ENCODE data around the gene EDIL3.
"Not testable (repeated sequence)": the region's sequence is repeated elsewhere in the genome, so short reads cannot be mapped to it uniquely, and the experiment has no call there.

EDIL3 gene

DNA sequence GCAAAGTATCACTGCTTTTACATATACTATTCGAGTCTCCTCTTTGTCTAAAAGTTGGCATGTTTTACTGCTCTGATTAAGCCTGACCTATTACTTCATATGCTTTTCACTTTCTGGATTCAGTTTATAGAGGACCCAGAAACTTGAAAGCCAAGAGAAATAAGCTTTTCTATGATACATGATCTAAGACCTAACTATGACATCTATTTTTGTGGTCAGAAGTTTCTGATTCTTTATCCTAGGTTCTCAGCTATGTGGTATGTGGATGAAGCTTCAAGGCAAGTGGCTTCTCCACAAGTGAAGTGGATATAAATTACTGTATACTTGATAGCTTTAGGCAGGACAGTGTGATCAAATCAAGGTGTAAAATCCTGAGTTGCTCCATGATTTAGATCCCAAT is 6.3 kb downstream of the EDIL3 start:
- DNase-seq: no peak

DNA sequence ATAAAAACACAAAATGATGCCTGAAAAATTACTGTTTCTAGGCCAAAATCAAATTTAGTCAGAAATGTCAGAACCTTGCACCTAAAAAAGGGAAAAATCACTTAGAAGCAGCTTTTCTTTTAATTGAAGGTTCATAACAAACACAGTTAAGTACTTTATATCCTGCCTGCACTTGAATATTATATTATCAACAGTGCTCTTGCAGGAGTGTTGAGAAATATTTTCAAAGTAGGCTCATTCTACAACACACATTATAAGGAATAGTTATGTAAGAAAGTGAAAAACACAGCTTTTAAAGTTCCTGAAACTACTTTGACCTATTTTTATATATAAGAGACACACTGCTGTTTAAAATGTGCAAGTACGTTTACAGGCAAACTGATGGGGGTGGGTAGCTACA is 8.3 kb downstream of the EDIL3 start:
- DNase-seq: no peak

DNA sequence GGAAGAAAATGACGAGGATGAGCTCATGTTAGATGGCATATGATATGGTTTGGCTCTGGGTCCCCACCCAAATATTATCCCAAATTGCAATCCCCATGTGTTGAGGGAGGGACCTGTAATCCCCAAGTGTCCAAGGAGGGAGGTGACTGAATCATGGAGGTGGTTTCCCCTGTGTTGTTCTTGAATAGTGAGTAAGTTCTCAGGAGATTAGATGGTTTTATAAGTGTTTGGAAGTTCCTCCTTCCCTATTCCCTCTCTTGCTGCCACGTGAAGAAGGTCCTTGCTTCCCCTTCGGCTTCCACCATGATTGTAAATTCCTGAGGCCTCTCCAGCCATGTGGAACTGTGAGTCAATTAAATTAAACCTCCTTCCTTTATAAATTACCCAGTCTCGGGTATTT is 10.1 kb downstream of the EDIL3 start:
- DNase-seq: no peak

DNA sequence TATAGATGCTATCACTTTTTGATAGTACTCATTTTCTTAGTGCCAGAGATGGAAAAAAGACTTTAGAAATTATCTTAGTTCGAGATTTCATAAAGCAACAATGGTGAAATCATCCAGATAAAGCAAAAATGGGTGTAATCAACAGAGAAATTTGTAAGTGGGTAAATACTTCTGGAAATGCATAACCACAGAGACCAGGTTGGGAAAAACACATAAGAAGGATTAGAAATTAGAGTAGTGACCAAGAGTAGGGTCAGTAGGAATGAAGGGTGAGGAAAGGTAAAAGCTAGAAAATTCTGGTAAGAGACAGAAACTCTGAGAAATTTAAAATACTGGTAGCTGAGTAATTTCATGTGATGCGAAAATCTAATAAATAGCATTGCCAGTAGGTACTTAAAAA is 11.2 kb downstream of the EDIL3 start:
- no peak for DNase-seq

DNA sequence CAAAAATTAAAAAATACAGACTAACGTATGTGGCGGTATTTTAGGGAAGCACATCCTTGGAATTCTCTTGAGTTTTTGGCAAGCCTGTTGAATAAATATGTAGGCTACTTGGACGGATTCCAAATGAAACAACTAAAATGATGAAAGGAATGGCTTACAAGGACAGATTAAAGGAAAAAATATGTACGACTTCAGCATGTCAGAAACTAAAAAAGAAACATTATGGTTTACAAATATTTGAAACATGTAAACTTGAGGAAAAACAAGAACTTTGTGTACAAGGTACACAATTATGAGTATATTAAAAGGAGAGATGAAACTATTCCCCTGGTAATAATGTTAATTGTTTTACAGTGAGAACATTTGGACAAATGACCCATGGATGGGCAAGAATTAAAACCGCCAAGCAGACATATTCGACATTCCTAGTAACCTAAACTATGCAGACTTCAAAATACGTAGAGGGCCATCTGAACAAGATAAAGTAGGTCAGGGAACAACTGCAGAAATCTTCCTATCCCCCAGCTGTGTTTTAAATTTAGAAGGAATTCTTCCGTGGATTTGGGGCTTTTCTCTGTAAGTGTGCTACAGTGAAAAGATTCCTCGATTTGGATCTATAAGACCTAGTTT is 12.5 kb downstream of the EDIL3 start:
- DNase-seq: no peak

DNA sequence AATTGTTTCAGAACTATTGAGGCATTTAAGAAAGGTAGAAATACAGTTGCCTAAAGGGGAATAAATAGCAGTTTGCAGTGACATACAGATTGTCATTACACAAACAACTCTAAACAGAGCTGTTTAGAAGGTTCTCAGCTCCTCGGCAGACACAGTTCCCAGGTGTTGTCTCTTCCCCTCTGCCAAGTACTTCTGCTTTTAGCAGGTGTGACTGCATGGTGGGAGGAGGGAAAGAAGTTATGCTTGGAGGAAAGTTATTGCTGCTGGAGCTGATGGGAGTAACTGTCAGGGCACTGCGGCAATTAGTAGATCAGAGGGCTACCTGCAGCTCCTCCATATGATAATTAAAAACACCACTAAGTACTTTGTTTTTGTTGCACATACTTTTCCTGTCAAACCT is 14.5 kb downstream of the EDIL3 start:
- no peak for DNase-seq

DNA sequence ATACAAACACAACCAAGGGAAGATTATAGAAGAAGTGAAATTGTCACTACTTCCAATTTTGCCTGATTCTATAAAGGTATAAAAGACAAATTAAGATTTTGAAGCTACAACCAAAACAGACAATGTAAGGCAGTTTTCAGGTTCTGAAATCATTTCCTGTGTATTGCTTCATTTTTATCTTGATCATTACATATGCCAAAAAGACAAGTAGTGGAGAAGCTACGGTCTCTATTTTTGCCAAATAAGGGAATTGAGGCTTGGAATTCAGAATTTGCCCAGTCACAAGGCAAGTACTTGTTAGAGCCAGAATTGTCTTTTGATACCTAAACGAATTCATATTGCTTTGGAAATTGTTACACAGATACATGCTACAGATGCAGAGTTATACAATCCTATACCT is 20.6 kb downstream of the EDIL3 start:
- DNase-seq: no peak

DNA sequence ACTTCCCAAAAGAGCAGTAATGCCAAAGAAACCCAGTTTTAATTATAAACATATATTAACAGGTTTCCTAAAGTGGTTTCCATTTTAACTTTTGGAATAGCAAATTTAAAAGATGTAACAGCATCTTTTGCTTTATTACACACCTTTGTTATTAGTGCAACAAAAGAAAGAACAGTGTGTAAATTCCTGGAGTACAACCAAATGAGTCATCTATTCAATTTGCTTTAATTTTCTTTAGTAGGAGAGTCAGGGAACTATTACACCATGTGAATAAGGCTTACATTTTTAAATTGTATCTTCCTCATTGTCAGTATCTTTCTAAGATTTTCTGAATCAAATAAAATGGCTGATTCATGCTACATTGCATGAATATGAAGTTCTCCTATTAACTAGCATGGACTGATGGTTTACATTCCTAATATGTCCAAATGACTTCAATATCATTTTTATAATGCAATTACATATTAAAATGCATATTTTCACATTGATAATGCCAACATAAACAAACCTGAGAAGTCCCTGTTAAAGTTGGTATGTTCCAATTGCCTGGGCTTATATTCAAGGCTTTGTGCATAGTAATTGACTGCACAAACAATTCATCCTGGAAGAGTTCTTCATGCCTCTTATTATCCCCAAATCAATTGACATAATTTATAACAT is 22.5 kb downstream of the EDIL3 start:
- DNase-seq: no peak

DNA sequence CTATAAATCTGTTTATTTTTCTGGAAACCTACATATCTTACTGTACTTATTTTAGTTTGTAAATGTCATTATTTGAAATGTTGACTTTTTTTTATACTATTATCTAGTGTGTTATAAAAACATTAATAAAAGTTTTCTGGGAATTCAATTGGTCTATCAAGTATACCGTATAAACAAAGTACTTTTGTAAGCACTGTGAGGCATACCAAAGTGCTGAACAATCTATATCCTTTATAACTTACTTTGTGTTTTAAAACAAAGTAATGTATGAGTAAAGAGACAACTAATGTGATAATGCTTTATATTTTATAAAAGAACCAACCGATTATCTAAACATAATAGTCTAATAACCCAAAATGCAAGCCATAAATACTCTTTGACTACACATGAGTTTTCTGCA is 23.1 kb downstream of the EDIL3 start:
- DNase-seq: no peak

DNA sequence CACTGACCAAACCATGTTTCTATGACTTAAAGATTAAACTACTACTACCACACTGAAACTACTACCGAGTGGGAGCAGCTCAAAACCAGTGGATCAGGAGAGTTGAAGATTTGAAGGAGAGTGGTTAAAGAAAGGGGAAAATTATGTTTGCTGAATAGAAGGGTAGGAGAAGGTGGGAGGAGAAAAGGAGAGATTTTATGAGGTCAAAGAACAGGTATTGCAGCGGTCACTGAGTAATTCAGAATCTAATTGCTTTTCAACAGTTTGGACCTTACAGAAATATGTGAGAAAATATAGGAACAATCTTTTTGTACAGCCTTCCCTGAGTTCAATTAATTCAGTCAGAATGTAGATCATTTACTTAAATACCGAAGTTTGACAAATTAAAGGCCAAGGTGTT is 24.6 kb downstream of the EDIL3 start:
- DNase-seq: no peak

DNA sequence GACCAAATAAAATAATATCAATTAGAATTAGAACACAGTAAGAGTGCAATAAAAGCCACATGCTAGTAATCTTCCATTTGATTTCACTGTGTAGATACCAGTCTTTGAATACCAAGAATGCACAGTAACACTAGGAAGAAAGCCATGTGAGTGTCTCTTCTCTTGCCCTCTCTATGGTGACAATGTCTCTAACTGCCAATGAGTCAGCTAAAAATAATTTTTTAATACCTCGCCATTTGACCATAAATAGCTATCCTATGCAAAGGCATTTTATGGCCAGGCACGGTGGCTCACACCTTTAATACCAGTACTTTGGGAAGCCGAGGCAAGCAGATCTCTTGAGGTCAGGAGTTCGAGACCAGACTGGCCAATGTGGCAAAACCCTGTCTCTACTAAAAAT is 30.6 kb downstream of the EDIL3 start:
- DNase-seq: no peak

DNA sequence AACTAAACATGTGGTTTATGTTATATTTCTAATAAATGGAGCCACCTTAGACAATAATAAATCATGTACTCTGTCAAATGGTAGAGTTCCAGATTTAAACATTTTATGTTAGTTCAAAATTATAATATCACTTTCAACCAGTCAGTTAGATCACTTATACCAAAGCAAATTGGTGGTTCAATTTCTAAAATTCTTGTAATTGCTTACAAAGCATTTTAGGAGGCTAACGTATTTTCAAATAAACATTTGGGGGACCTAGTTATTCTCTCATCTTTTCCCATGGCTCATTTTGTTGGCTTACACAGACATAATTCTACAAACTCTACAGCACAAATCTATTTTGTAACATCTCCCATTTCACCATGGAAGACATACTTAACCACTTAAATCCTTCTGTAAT is 39.9 kb downstream of the EDIL3 start:
- DNase-seq: no peak

DNA sequence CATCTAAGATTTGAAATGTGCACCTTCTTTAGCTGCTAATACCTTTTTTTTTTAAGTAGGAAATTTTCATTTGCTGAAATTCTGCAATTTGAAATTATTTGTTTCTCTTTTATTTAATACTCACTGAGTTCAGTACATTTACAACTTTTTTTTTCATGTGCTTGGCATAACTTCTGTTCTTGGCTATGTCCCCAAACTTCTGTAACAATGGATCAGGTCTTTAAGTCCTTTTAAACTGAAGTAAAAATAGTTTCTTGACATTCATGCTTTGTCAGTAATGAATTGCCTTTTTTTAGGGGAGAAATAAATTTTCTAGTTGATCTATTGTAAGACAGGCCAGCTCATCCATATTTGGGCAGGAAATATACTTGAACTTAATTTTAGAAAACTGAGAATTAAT is 41.5 kb downstream of the EDIL3 start:
- no peak for DNase-seq

DNA sequence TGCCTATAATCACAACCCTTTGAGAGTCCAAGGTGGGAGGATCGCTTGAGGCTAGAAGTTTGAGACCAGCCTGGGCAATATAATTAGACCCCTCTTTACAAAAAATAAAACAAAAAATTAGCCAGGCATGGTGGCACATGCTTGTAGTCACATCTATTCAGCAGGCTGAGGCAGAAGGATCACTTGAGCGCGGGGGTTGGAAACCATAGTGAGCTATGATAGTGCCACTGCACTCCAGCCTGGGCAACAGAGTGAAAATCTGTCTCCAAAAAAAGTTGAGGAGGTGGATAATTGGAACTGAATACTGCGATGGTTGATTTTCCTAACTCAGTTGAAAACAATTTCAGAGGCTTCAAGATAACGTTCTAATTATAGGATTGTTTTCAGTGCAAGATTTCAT is 52.6 kb downstream of the EDIL3 start:
- no peak for DNase-seq

DNA sequence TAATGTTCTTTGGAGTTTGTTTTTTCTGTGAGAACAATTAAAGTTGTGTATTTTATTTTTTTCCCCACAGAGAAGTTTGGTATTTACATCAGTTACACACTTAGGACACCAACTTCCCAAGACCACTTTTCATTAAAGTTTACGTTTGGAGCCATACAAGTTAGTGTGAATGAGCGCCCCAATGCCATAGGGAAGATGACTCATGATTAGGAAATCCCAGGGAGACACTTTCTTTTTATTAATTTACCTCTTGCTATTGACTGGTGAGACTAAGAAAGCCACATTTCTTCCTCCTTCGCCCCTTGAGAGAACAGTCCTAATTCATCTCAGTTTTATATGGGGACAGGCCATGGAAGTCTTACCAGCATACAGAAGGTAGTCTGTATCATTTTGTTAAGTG is 57.1 kb downstream of the EDIL3 start:
- DNase-seq: no peak

DNA sequence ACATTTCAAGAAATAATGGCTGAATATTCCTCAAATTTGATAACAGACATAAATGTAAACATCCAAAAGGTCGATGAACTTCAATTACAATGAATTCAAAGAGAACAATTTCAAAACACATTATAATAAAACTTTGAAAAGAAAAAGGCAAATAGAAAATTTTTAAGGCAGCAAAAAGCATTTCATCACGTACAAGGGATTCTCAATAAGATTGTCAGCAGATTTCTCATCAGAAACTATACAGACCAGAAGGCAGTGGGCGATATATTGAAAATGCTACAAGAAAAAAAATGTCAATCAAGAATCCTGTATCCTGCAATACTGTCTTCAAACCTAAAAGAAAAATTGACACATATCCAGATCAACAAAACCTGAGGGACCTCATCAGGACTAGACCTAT is 62.0 kb downstream of the EDIL3 start:
- DNase-seq: no peak

DNA sequence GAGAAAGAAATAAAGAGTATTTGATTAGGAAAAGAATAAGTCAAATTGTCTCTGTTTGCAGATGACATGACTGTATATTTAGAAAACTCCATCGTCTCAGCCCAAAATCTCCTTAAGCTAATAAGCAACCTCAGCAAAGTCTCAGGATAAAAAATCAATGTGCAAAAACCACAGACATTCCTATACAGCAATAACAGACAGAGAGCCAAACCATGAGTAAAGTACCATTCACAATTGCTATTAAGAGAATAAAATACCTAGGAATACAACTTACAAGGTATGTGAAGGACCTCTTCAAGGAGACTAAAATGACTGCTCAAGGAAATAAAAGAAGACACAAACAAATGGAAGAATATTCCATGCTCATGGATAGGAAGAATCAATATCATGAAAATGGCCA is 66.9 kb downstream of the EDIL3 start:
- not testable (repeated sequence) for DNase-seq

DNA sequence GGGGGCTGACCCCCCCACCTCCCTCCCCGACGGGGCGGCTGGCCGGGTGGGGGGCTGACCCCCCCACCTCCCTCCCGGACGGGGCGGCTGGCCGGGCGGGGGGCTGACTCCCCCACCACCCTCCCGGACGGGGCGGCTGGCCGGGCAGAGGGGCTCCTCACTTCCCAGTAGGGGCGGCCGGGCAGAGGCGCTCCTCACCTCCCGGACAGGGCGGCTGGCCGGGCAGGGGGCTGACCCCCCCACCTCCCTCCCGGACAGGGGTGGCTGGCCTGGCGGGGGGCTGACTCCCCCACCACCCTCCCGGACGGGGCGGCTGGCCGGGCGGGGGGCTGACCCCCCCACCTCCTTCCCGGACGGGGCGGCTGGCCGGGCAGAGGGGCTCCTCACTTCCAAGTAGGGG is 72.4 kb downstream of the EDIL3 start:
- DNase-seq: not testable (repeated sequence)

DNA sequence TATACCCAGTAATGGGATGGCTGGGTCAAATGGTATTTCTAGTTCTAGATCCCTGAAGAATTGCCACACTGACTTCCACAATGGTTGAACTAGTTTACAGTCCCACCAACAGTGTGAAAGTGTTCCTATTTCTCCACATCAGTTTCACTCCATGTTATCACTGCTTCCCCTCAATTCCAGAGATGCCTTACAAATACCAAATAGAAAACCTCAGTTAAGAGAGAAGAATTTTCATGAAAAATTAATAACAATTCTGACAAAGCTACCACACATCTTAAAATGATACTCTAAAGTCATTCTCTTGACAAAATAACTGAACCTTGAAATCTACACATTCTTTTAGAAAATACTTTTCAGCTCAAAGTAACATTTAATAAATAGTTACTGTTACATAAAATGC is 74.8 kb downstream of the EDIL3 start:
- DNase-seq: not testable (repeated sequence)

DNA sequence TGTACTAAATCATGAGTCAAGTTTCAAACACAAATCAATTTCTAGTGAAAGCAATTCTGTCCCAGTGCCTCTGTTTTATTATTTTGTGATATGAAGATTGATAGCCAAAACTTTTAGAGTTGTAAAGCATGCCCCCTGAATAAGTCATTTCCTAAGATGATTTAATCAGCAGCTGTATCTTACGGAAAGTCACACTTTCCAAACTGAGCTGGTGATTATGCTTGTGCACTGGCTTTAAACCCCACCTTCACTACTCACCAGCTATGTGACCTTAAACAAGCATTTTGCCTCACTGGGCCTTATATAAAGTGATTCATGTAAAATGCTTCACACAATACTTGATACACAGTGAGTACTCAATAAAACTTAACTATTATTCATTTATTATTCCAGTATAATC is 78.1 kb downstream of the EDIL3 start:
- no peak for DNase-seq

DNA sequence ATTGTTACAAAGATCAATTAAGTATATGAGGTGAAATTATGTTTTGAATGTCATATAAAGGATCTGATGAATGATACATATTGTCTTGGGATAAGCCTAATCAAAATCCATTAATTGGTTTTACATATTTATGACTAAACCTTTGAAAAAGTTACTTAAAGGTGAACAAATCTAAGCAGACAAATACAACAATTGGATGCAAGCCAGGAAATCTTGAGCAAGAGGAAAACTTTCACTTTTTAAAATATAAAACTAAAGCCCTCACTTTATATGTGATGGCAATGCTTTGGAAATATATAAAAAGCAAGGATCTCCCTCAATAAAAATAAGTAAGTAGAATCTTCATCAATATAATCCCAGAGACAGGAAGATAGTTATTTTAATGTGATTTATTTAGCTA is 80.1 kb downstream of the EDIL3 start:
- DNase-seq: no peak

DNA sequence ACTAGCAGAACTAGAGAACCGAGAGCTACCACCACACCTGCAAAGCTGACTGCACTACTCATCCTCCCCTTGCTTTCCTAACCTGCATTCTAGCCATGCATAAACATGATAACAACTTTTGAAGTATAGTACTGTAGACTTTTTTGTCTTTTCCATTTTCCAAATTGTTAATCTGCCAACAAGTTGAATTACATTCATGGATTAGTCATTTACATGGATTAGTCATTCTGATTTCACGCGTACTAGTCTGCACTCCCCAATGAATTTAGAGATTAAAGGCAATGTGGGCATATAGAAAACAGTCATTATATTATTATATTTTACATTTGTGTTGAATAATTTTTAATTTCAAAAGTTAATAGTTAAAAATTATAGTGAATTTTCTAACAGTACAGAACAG is 81.4 kb downstream of the EDIL3 start:
- DNase-seq: no peak

DNA sequence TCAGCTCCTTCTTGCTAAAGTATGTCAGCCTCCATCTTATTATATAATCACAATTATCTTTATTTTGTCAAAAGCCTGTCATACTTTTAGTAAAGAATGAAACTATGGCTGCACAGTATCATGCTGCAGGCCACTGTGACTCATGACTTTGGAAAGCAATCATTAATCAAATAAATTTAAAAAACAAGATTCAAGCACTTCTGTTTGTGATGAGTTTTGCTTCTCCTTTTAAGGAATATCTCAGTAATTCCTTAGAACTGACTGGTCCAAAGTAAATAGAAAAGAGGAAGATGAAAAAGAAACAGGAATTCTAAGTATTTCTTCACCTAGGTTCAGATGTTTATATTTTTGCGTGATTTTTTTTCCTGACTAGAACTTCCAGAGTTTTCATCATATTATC is 83.1 kb downstream of the EDIL3 start:
- no peak for DNase-seq

DNA sequence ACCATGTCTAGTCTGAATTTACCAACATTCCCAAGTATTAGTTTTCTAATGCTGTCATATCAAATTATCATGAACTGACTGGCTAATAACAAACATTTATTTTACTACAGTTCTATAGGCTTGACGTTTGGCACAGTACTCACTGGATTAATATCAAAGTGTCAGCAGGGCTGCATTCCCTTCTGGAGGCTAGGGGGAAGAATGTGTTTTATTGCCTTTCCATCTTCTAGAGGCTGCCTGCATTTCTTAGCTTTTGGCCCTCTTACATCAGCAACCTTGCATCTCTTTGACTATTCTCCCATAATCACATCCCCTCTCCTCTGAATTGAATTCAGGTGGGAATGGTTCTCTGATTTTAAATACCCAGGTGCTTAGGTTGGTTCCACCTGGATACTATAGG is 84.7 kb downstream of the EDIL3 start:
- no peak for DNase-seq

DNA sequence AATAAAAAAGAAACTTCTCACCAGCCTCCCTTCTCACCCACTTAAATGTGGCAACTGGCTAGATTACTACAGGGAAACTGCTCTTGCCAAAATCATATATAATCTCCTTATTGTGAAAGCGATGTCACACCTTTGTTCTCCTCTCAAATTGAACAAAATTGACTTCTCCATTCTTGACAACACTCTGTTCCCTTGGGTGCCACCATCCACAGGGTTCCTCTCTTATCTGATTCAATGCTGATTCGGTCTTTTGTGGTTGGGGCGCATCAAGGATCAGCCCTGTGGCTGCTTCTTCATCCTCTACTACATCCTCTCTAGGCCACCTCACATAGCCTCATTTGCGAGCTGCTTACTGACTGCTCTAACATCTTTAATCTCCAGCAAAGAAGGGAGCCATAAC is 86.1 kb downstream of the EDIL3 start:
- no peak for DNase-seq

Measured in CD4-positive, alpha-beta T cell treated with Interleukin-17A for 1 hour (primary cell).